GM08714 (cell line): ENCODE data around the gene PTPN23.
"Not testable (repeated sequence)": the region's sequence is repeated elsewhere in the genome, so short reads cannot be mapped to it uniquely, and the experiment has no call there.

ENCODE experiments used
- H3K4me3 ChIP-seq: fragments of 200-500 bp; sonication (Bioruptor generic); 2 replicates; pipeline ENCODE4 v1.5.1; 2014; ENCODE audit warnings: mild to moderate bottlenecking, low read length, inconsistent platforms
- ZNF274 ChIP-seq: IDR thresholded peaks from 2 replicates; pipeline ENCODE4 v1.6.1; 2012; ENCODE audit warnings: mild to moderate bottlenecking, low read depth, low read length

PTPN23 gene

GRCh38 chr3:47362701-47363100, 18.1 kb upstream of the PTPN23 start:
- no peak overlapping the region for H3K4me3 ChIP-seq

GRCh38 chr3:47365213-47366153, 15.3 kb upstream of the PTPN23 start:
- no peak for TF ChIP-seq ZNF274
- no peak overlapping the region for H3K4me3 ChIP-seq

More at GRCh38 chr3:47362701-47363100, 18.1 kb upstream of the PTPN23 start:
- TF ChIP-seq ZNF274 = no peak

- H3K4me3 ChIP-seq = no peak overlapping the region
- no peak for TF ChIP-seq ZNF274
Observed at GRCh38 chr3:47366833-47367232, 14.0 kb upstream of the PTPN23 start.

GRCh38 chr3:47367631-47368030, 13.2 kb upstream of the PTPN23 start:
- TF ChIP-seq ZNF274 = no peak
- no peak overlapping the region for H3K4me3 ChIP-seq

GRCh38 chr3:47370020-47370419, 10.8 kb upstream of the PTPN23 start:
- H3K4me3 ChIP-seq = not testable (repeated sequence)

- H3K4me3 ChIP-seq = no peak overlapping the region
- no peak for TF ChIP-seq ZNF274
Observed at GRCh38 chr3:47370887-47371697, 9.7 kb upstream of the PTPN23 start.

GRCh38 chr3:47374587-47374986, 6.2 kb upstream of the PTPN23 start:
- TF ChIP-seq ZNF274 = no peak

GRCh38 chr3:47376393-47376792, 4.4 kb upstream of the PTPN23 start:
- TF ChIP-seq ZNF274 = no peak
- no peak overlapping the region for H3K4me3 ChIP-seq

More at GRCh38 chr3:47374587-47374986, 6.2 kb upstream of the PTPN23 start:
- H3K4me3 ChIP-seq = no peak overlapping the region

- no peak overlapping the region for H3K4me3 ChIP-seq
Observed at GRCh38 chr3:47377186-47377585, 3.6 kb upstream of the PTPN23 start.

GRCh38 chr3:47378869-47379268, 2.0 kb upstream of the PTPN23 start:
- H3K4me3 ChIP-seq = no peak overlapping the region
- no peak for TF ChIP-seq ZNF274

More at GRCh38 chr3:47377186-47377585, 3.6 kb upstream of the PTPN23 start:
- TF ChIP-seq ZNF274 = no peak

GRCh38 chr3:47379411-47379899, 1.4 kb upstream of the PTPN23 start:
- TF ChIP-seq ZNF274 = no peak
- H3K4me3 ChIP-seq = peak overlapping the region; percentile 86

GRCh38 chr3:47380026-47380600, 708 bp upstream of the PTPN23 start:
- no peak for TF ChIP-seq ZNF274
- H3K4me3 ChIP-seq = peak overlapping the region; percentile 86

GRCh38 chr3:47381317-47382157, 716 bp downstream of the PTPN23 start:
- H3K4me3 ChIP-seq = peak overlapping the region; percentile 75
- no peak for TF ChIP-seq ZNF274

- no peak for TF ChIP-seq ZNF274
- H3K4me3 ChIP-seq = no peak overlapping the region
Observed at GRCh38 chr3:47384425-47384824, 3.6 kb downstream of the PTPN23 start.
